B cell (primary cell): ENCODE measurements around the gene OPN1SW. TPM values are rescaled to one million over a fixed set of nuclear protein-coding genes. Genes with fewer than 3 reads are reported as not detected.

Source experiments
- ATAC-seq: fragments of 200-7000 bp; cut with Tn5 transposase; one replicate; pipeline ENCODE4 v1.10.0; 2021; ENCODE audit warnings: low read depth, mild to moderate bottlenecking, moderate number of reproducible peaks, moderate library complexity
- CTCF ChIA-PET: fragments of 350-600 bp; sonication (Branson Sonifier 250); formaldehyde crosslinking; loops from one replicate; lab custom pipeline; 2021; ENCODE audit warnings: antibody characterized with exemption, inconsistent platforms; lab: Charles Lee
- POLR2A ChIA-PET: fragments of 350-600 bp; sonication (Branson Sonifier 250); formaldehyde crosslinking; loops from one replicate; lab custom pipeline; 2021; ENCODE audit warnings: antibody characterized with exemption; lab: Charles Lee
- DNase-seq: peaks from one replicate; pipeline ENCODE4 v3.0.0; 2013
- H2AFZ ChIP-seq: 2 replicates; pipeline ENCODE4 v1.6.1; 2012; ENCODE audit warnings: mild to moderate bottlenecking, low read depth, low read length; ENCODE audit not compliant: insufficient read depth, poor library complexity, severe bottlenecking
- H3K27ac ChIP-seq, 2 donors: 1 replicate in 1 of 2; 2 replicates in 1 of 2; pipeline ENCODE4 v1.5.1; 2012 to 2013; ENCODE audit warnings: low read length in 2 of 2, mild to moderate bottlenecking in 2 of 2, moderate library complexity in 1 of 2
- H3K27me3 ChIP-seq, 4 experiments: fragments of 200-600 bp in 1 of 4; sonication (generic) in 1 of 4; replicated peaks in 1 of 4; 1 replicate in 2 of 4; 2 replicates in 2 of 4; pipeline versions ENCODE4 v1.6.1 to v1.7.0; 2013 to 2016; ENCODE audit warnings: low read length in 3 of 4, mild to moderate bottlenecking in 2 of 4, mixed read lengths in 1 of 4, moderate library complexity in 1 of 4; ENCODE audit not compliant: insufficient read depth in 4 of 4, control insufficient read depth in 3 of 4; ENCODE audit errors: control extremely low read depth in 1 of 4
- H3K36me3 ChIP-seq, 2 experiments: replicated peaks in 1 of 2; 1 replicate in 1 of 2; 2 replicates in 1 of 2; pipeline versions ENCODE4 v1.6.1 to v1.7.1; 2013; ENCODE audit warnings: low read length in 1 of 2; ENCODE audit not compliant: insufficient read depth in 2 of 2, control insufficient read depth in 1 of 2; ENCODE audit errors: control extremely low read depth in 1 of 2, extremely low read depth in 1 of 2
- H3K4me1 ChIP-seq, 2 donors: fragments of 200-600 bp in 1 of 2; sonication (generic) in 1 of 2; 1 replicate in 1 of 2; 2 replicates in 1 of 2; pipeline versions ENCODE4 v1.5.1 to v1.6.1; 2013 to 2017; ENCODE audit warnings: low read length in 2 of 2; ENCODE audit not compliant: control insufficient read depth in 2 of 2, insufficient read depth in 2 of 2
- H3K4me2 ChIP-seq: replicated peaks from 2 replicates; pipeline ENCODE3; 2012; ENCODE audit warnings: mild to moderate bottlenecking, low read depth, low read length; ENCODE audit not compliant: poor library complexity, severe bottlenecking
- H3K4me3 ChIP-seq, 5 experiments: fragments of 200-600 bp in 1 of 5; sonication (generic) in 1 of 5; 1 replicate in 3 of 5; 2 replicates in 2 of 5; pipeline versions ENCODE4 v1.5.1 to v1.7.0; 2011 to 2016; ENCODE audit warnings: low read length in 4 of 5, mild to moderate bottlenecking in 4 of 5, low read depth in 2 of 5, control low read depth in 1 of 5, moderate library complexity in 1 of 5; ENCODE audit not compliant: insufficient read depth in 1 of 5; ENCODE audit errors: control extremely low read depth in 1 of 5, extremely low read depth in 1 of 5
- H3K79me2 ChIP-seq: fragments of 200-600 bp; sonication (generic); one replicate; pipeline ENCODE4 v1.6.0; 2016; ENCODE audit warnings: low read length; ENCODE audit not compliant: control insufficient read depth, insufficient read depth
- H3K9ac ChIP-seq: fragments of 200-600 bp; sonication (generic); 2 replicates; pipeline ENCODE4 v1.6.1; 2017; ENCODE audit warnings: mild to moderate bottlenecking, low read length, moderate library complexity
- H3K9me3 ChIP-seq, 3 donors: one replicate each; pipeline versions ENCODE4 v1.6.1 to v1.7.1; 2013; ENCODE audit warnings: low read length in 2 of 3; ENCODE audit not compliant: control insufficient read depth in 2 of 3, insufficient read depth in 1 of 3; ENCODE audit errors: control extremely low read depth in 1 of 3
- H4K20me1 ChIP-seq: 2 replicates; pipeline ENCODE4 v1.6.0; 2012; ENCODE audit warnings: mild to moderate bottlenecking, low read length; ENCODE audit not compliant: insufficient read depth, control insufficient read depth, poor library complexity, severe bottlenecking
- H3K27ac Mint-ChIP-seq: one replicate; pipeline ENCODE4 v1.8.0; 2021; ENCODE audit warnings: mixed read lengths
- H3K27me3 Mint-ChIP-seq: one replicate; pipeline ENCODE4 v1.8.0; 2021; ENCODE audit warnings: mixed read lengths
- H3K4me1 Mint-ChIP-seq: one replicate; pipeline ENCODE4 v1.8.0; 2021; ENCODE audit warnings: mixed read lengths
- H3K4me3 Mint-ChIP-seq: one replicate; pipeline ENCODE4 v1.8.0; 2021; ENCODE audit warnings: mixed read lengths
- H3K9me3 Mint-ChIP-seq: one replicate; pipeline ENCODE4 v1.8.0; 2022; ENCODE audit warnings: mixed read lengths; ENCODE audit not compliant: insufficient read depth
- EZH2 ChIP-seq: IDR thresholded peaks from 2 replicates; pipeline ENCODE4 v1.6.1; 2012; ENCODE audit warnings: borderline replicate concordance, low read depth, mild to moderate bottlenecking, moderate library complexity, low read length; ENCODE audit not compliant: insufficient read depth, poor library complexity, severe bottlenecking
- WGBS: methylation state at CpG from one replicate; pipeline ENCODE4 v1.1.5; 2013; ENCODE audit warnings: missing lambda C conversion rate; ENCODE audit not compliant: insufficient coverage; 5-methylcytosine and 5-hydroxymethylcytosine counted together
- intact Hi-C: fragments of 100-400 bp; cut with micrococcal nuclease; formaldehyde crosslinking; loops from one replicate; pipeline ENCODE4 v1.10.0; 2022
- polyA plus RNA-seq: library from polyadenylated mRNA; depleted of rRNA; stranded (reverse); fragments of >200 nt; gene quantifications from 2 replicates; pipeline ENCODE4 v1.2.3, GENCODE V29; 2012
- total RNA-seq, 2 donors: library from RNA; stranded (reverse); fragments of 120-200 nt in 1 of 2; gene quantifications; 1 replicate in 1 of 2; 2 replicates in 1 of 2; pipeline versions ENCODE4 v1.2.3 to v1.2.4, GENCODE V29; 2013 to 2022
- TF ChIP-seq, protein P1 (sequence below): fragments of 200-600 bp; IDR thresholded peaks from one replicate; pipeline ENCODE4 v1.8.0; 2022; ENCODE audit warnings: antibody characterized with exemption, mild to moderate bottlenecking

Gene OPN1SW
- total and polyA plus RNA-seq, 2 donors (not counting 1 experiment from before 2014, with no cell fraction given) = not detected

- Mint-ChIP-seq H3K4me3 (no peak overlapping the region), H3K27ac (no peak overlapping the region), H3K27me3 (no peaks in the 10 kb centered on the region), H3K4me1 (no peaks in the 10 kb centered on the region), H3K9me3 (no peaks in the 10 kb centered on the region)
- H2AFZ ChIP-seq = no peak overlapping the region
- WGBS = 83% methylated on average over 1 of the region's 2 CpGs
- H3K4me1 ChIP-seq = no peaks in the 10 kb centered on the region
- no peaks in the 10 kb centered on the region for H3K36me3 ChIP-seq
- no peak for DNase-seq
- no peak for ATAC-seq
- no peaks in the 10 kb centered on the region for H3K27me3 ChIP-seq
- intact Hi-C loops = no loop called here
- ChIA-PET CTCF (no interaction called here), POLR2A (no interaction called here)
- no peak overlapping the region for H3K9ac ChIP-seq
- no peak overlapping the region for H3K4me2 ChIP-seq
- H3K4me3 ChIP-seq = no peak overlapping the region
- H4K20me1 ChIP-seq = no peaks in the 10 kb centered on the region
- no peaks in the 10 kb centered on the region for H3K79me2 ChIP-seq
- no peak overlapping the region for H3K27ac ChIP-seq
- no peaks in the 10 kb centered on the region for H3K9me3 ChIP-seq
- no peak for TF ChIP-seq EZH2
- TF ChIP-seq, protein P1, sequence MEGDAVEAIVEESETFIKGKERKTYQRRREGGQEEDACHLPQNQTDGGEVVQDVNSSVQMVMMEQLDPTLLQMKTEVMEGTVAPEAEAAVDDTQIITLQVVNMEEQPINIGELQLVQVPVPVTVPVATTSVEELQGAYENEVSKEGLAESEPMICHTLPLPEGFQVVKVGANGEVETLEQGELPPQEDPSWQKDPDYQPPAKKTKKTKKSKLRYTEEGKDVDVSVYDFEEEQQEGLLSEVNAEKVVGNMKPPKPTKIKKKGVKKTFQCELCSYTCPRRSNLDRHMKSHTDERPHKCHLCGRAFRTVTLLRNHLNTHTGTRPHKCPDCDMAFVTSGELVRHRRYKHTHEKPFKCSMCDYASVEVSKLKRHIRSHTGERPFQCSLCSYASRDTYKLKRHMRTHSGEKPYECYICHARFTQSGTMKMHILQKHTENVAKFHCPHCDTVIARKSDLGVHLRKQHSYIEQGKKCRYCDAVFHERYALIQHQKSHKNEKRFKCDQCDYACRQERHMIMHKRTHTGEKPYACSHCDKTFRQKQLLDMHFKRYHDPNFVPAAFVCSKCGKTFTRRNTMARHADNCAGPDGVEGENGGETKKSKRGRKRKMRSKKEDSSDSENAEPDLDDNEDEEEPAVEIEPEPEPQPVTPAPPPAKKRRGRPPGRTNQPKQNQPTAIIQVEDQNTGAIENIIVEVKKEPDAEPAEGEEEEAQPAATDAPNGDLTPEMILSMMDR = no peak
Observed at GRCh38 chr7:128810473-128810872, 34.9 kb upstream of the OPN1SW start.

- H4K20me1 ChIP-seq = no peaks in the 10 kb centered on the region
- no peaks in the 10 kb centered on the region for H3K36me3 ChIP-seq
- DNase-seq = no peak
- H3K9me3 ChIP-seq = no peaks in the 10 kb centered on the region
- intact Hi-C loops = no loop called here
- no peak overlapping the region for H3K27ac ChIP-seq
- H3K9me3 Mint-ChIP-seq = no peaks in the 10 kb centered on the region
- H3K4me3 Mint-ChIP-seq = no peak overlapping the region
- no peak overlapping the region for H2AFZ ChIP-seq
- ATAC-seq = no peak
- no peak overlapping the region for H3K9ac ChIP-seq
- no peaks in the 10 kb centered on the region for H3K4me1 Mint-ChIP-seq
- H3K27me3 ChIP-seq = no peaks in the 10 kb centered on the region
- no peaks in the 10 kb centered on the region for H3K27me3 Mint-ChIP-seq
- TF ChIP-seq, protein P1 = no peak
- no peak for TF ChIP-seq EZH2
- no peak overlapping the region for H3K4me3 ChIP-seq
- no peak overlapping the region for H3K4me2 ChIP-seq
- ChIA-PET CTCF (no interaction called here), POLR2A (no interaction called here)
- no peaks in the 10 kb centered on the region for H3K4me1 ChIP-seq
- WGBS = no CpG with 5 or more reads among the region's 3 CpGs
- H3K79me2 ChIP-seq = no peaks in the 10 kb centered on the region
- no peak overlapping the region for H3K27ac Mint-ChIP-seq
Observed at GRCh38 chr7:128809363-128809762, 33.8 kb upstream of the OPN1SW start.
